Prostate gland (tissue), 2 donors: ENCODE data around the gene MTARC1. TPM values are rescaled to one million over a fixed set of nuclear protein-coding genes. Genes with fewer than 3 reads are reported as not detected.

Experiments used
- DNase-seq: peaks from one replicate; pipeline ENCODE4 v3.0.0-alpha.2; 2019; ENCODE audit warnings: low spot score
- H3K27ac ChIP-seq, 2 donors: fragments of 200-600 bp; sonication (generic); 2 replicates each; pipeline ENCODE4 v1.5.1; 2017 to 2019
- H3K27me3 ChIP-seq: fragments of 200-600 bp; sonication (generic); replicated peaks from 2 replicates; pipeline ENCODE4 v1.5.1; 2019; ENCODE audit not compliant: insufficient read depth
- H3K36me3 ChIP-seq, 2 donors: fragments of 200-600 bp; sonication (generic); 1 replicate in 1 of 2; 2 replicates in 1 of 2; pipeline versions ENCODE4 v1.5.1 to v1.8.1; 2017 to 2019
- H3K4me1 ChIP-seq: fragments of 200-600 bp; sonication (generic); replicated peaks from 2 replicates; pipeline ENCODE4 v1.5.1; 2019
- H3K4me3 ChIP-seq, 2 donors: fragments of 200-600 bp; sonication (generic); 2 replicates each; pipeline ENCODE4 v1.5.1; 2017 to 2019
- H3K9me3 ChIP-seq: fragments of 200-600 bp; sonication (generic); 2 replicates; pipeline ENCODE4 v1.5.1; 2017
- CTCF ChIP-seq, 4 experiments: fragments of 200-600 bp in 2 of 4; fragments of 450-650 bp in 2 of 4; sonication (generic) in 2 of 4; IDR thresholded peaks; 1 replicate in 3 of 4; 2 replicates in 1 of 4; pipeline ENCODE4 v1.5.1; 2016 to 2019; ENCODE audit warnings: antibody characterized with exemption in 4 of 4, mild to moderate bottlenecking in 2 of 4, moderate library complexity in 2 of 4
- POLR2A ChIP-seq: fragments of 450-650 bp; IDR thresholded peaks from one replicate; pipeline ENCODE4 v1.6.1; 2016; ENCODE audit warnings: antibody characterized with exemption, mild to moderate bottlenecking
- POLR2AphosphoS5 ChIP-seq: sonication (generic); formaldehyde crosslinking; IDR thresholded peaks from one replicate; pipeline ENCODE4 v1.6.1; 2017; ENCODE audit warnings: antibody characterized with exemption
- WGBS: methylation state at CpG from one replicate; pipeline ENCODE4 v1.1.5; 2018; 5-methylcytosine and 5-hydroxymethylcytosine counted together
- intact Hi-C: fragments of 100-400 bp; cut with DNase I; formaldehyde crosslinking; loops from one replicate; pipeline ENCODE4 v1.14.2; 2022
- total RNA-seq, 2 donors: library from RNA; depleted of rRNA; stranded (reverse); fragments of >200 nt; gene quantifications; one replicate each; pipeline ENCODE4 v1.1.0, GENCODE V29; 2016

MTARC1 gene
- total RNA-seq: 10 to 100 TPM in 1 of 2 donors, 1 to 10 TPM in 1; 5.7 to 29.7 TPM

GRCh38 chr1:220786337-220787068, at the start of gene MTARC1:
TSS of gene MTARC1 (plus strand) at chr1:220786913. CDS start at chr1:220786945, 32 bp downstream.
- H3K36me3 ChIP-seq: no peaks in the 10 kb centered on the region
- H3K4me1 ChIP-seq: peaks cover 17% of the 10 kb centered on the region
- 4% methylated on average over 55 of the region's 56 CpGs for WGBS
- H3K27me3 ChIP-seq: no peaks in the 10 kb centered on the region
- TF ChIP-seq CTCF (IDR thresholded peaks at IDR 0.05) (peak in 3 of 4 experiments; percentile 21 to 32 (median 32)), POLR2AphosphoS5 (peak; percentile 77), POLR2A (peak; percentile 11)
- peak within 1 kb of the TSS; percentile 51 to 65 for H3K4me3 ChIP-seq
- H3K27ac ChIP-seq: peak within 1 kb of the TSS; percentile 77 to 88
- DNase-seq: peak; percentile 70
- intact Hi-C loops: no loop called here
- no peaks in the 10 kb centered on the region for H3K9me3 ChIP-seq

DNA sequence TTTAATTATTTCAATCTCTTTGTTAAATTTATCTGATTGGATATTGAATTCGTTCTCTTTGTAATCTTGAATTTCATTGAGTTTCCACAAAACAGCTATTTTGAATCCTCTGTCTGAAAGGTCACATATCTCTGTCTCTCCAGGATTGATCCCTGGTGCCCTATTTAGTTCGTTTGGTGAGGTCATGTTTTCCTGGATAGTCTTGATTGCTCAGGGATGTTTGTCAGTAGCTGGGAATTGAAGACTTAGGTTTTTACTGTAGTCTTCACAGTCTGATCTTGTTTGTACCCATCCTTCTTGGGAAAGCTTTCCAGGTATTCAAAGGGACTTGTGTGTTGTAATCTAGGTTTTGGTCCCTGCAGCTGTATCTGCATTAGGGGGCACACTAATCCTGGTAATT, 45.4 kb upstream of the MTARC1 start:
- 72% methylated on average over 2 of the region's 2 CpGs for WGBS
- no peak overlapping the region for H3K27ac ChIP-seq
- H3K36me3 ChIP-seq: no peaks in the 10 kb centered on the region
- H3K4me1 ChIP-seq: no peaks in the 10 kb centered on the region
- H3K4me3 ChIP-seq: no peak overlapping the region
- no peak for DNase-seq
- H3K27me3 ChIP-seq: no peaks in the 10 kb centered on the region
- no peak for TF ChIP-seq POLR2A
- no peak for TF ChIP-seq POLR2AphosphoS5
- no peak for TF ChIP-seq CTCF (IDR thresholded peaks at IDR 0.05)
- H3K9me3 ChIP-seq: no peaks in the 10 kb centered on the region
- intact Hi-C loops: no loop called here

DNA sequence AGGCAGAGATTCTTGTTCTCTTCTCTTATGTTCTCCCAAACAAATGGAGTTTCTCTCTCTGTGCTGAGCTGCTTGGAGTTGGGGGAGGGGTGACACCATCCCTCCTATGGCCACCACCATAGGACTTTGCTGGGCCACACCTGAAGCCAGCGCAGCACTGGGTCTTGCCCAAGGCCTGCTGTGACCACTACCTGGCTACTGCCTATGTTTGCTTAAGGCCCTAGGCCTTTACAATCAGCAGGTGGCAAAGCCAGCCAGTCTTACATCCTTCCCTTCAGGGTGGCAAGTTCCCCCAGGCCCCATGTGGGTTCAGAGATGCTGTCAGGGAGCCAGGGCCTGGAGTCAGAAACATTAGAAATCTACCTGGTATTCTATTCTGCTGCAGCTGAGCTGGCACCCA, 44.9 kb upstream of the MTARC1 start:
- Histone ChIP-seq H3K36me3 (no peaks in the 10 kb centered on the region), H3K27me3 (no peaks in the 10 kb centered on the region)

DNA sequence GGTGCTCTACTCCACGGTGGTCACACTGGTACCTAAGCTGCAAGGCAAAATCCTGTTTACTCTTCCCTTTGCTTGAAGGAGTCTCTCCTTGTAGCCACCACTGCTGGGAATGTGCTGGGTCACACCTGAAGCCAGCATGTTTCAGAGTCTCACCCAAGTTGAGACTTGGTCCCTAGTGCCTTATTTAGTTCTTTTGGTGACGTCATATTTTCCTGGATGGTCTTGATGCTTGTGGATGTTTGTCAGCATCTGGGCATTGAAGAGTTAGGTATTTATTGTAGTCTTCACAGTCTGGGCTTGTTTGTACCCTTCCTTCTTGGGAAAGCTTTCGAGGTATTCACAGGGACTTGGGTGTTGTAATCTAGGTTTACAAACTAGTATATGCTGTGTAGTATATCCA, 44.2 kb upstream of the MTARC1 start:
- Histone ChIP-seq H3K27ac (no peak overlapping the region), H3K4me1 (no peaks in the 10 kb centered on the region), H3K4me3 (no peak overlapping the region), H3K9me3 (no peaks in the 10 kb centered on the region), H3K36me3 (no peaks in the 10 kb centered on the region), H3K27me3 (no peaks in the 10 kb centered on the region)
- TF ChIP-seq CTCF (IDR thresholded peaks at IDR 0.05) (no peak), POLR2A (no peak), POLR2AphosphoS5 (no peak)
- intact Hi-C loops: no loop called here
- no peak for DNase-seq
- 95% methylated on average over 3 of the region's 3 CpGs for WGBS

More for the DNA sequence above, 44.9 kb upstream of the MTARC1 start:
- TF ChIP-seq CTCF (IDR thresholded peaks at IDR 0.05): no peak
- no peak for TF ChIP-seq POLR2AphosphoS5
- TF ChIP-seq POLR2A: no peak
- H3K4me1 ChIP-seq: no peaks in the 10 kb centered on the region
- intact Hi-C loops: no loop called here
- 100% methylated on average over 1 of the region's 1 CpG for WGBS
- no peaks in the 10 kb centered on the region for H3K9me3 ChIP-seq
- H3K27ac ChIP-seq: no peak overlapping the region
- DNase-seq: no peak
- no peak overlapping the region for H3K4me3 ChIP-seq

DNA sequence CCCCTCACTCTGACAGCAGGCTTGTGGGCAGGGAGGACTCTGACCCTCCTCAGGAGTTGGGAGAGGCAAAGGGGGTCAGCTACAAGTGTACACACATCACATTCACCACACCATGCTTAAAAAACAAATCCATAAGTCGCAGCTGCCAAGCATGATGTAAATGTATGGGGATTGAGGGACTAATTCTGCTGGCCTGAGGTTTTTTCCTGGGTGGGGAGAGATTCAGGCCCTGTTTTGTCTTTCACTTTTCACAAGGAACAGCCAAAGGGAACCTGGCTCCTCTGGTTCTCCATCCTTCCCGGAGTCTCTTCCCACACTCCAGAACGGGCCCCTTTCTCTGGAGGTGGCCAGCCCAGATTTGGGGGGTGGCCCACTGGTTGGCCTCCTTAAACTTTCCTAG, 39.9 kb upstream of the MTARC1 start:
- no peaks in the 10 kb centered on the region for H3K27me3 ChIP-seq

More for the DNA sequence above, 39.9 kb upstream of the MTARC1 start:
- no peaks in the 10 kb centered on the region for H3K4me1 ChIP-seq
- no peak overlapping the region for H3K4me3 ChIP-seq
- TF ChIP-seq POLR2AphosphoS5 (no peak), CTCF (IDR thresholded peaks at IDR 0.05) (no peak), POLR2A (no peak)
- no peaks in the 10 kb centered on the region for H3K9me3 ChIP-seq
- no peak for DNase-seq
- H3K27ac ChIP-seq: peak overlapping the region in 1 of 2 donors; percentile 83
- intact Hi-C loops: no loop called here
- 90% methylated on average over 3 of the region's 3 CpGs for WGBS
- H3K36me3 ChIP-seq: no peaks in the 10 kb centered on the region
